Measurements from ENCODE around the gene TCAP. TPM values are rescaled to one million over a fixed set of nuclear protein-coding genes. Genes with fewer than 3 reads are reported as not detected.

The TCAP gene
- polyA plus RNA-seq, 1 donor (not counting 4 experiments of a cell fraction or from before 2014, with no cell fraction given) = 0.20 TPM

DNA sequence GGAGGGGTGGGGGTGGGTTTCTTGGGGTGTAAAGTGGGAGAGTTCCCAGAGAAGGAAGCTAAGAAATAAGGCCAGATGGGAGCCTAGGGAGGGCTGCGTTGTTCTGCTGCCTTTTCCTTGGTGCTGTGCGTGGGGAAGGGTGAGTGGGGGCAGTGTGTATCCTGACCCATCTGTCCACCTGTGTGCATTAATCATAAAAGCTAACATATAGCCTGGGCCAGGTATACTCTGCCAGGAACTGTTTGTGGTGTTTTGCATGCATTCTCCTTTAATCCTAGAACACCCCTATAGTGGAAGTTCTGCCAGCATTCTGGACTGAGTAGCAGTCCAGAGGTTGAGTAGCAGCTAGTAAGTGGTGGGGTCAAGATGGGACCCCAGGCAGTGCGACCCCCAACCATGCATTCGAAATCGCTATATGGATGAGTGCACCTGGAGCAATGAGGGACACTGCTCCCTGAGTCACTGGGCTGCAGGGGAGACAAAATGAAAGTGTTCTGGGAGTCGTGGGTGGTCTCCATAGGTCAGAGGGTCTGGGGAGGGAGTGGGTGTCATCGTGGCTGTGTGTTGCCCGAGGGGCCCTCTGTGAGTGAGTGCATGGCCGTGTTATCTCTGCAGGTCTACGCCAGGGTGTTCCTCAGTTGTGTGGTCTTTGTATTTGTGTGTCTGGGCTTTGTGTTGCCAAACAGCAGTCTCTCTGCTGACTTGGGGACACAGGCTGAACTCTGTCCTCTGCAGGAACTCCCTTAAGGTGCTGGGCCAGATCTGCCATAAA lies 36.0 kb downstream of the TCAP start:
- Histone ChIP-seq H3K36me3 (ENCODE audit: control insufficient read depth in 2 of 2, extremely low read depth in 1 of 2, insufficient read depth in 2 of 2, low read length in 2 of 2) (no peaks in the 10 kb centered on the region), H3K4me1 (ENCODE audit: control insufficient read depth, extremely low read depth, insufficient read depth, low read length) (peaks cover 31% of the 10 kb centered on the region), H3K79me2 (ENCODE audit: control insufficient read depth, insufficient read depth, low read length) (peaks cover 22% of the 10 kb centered on the region), H3K27ac (ENCODE audit: control insufficient read depth, insufficient read depth, low read length) (no peak overlapping the region), H4K20me1 (ENCODE audit: control insufficient read depth, extremely low read depth, insufficient read depth, low read length) (no peaks in the 10 kb centered on the region), H3K9me3 (ENCODE audit: control insufficient read depth, low read depth, low read length) (no peaks in the 10 kb centered on the region), H3K27me3 (ENCODE audit: control insufficient read depth, extremely low read depth, insufficient read depth, low read length) (no peaks in the 10 kb centered on the region), H2AFZ (ENCODE audit: control insufficient read depth, low read length) (no peak overlapping the region), H3K9me1 (ENCODE audit: control insufficient read depth, extremely low read depth, insufficient read depth, low read length) (peaks cover 4% of the 10 kb centered on the region), H3K9ac (ENCODE audit: control insufficient read depth, extremely low read depth, insufficient read depth, low read length) (no peak overlapping the region), H3K4me2 (ENCODE audit: control insufficient read depth, extremely low read depth, insufficient read depth, low read depth, low read length) (peak overlapping the region; percentile 80), H3K4me3 (ENCODE audit: control insufficient read depth in 2 of 3, extremely low read depth in 1 of 3, insufficient read depth in 2 of 3, low read depth in 1 of 3, low read length in 3 of 3) (peak overlapping the region; percentile 79 to 90 (median 87))
- FAIRE-seq (peak; percentile 17), DNase-seq (ENCODE audit: low read depth, low spot score) (no peak)
- dilution Hi-C loops (cut with MboI; ENCODE audit: extremely low pct_ligation_motif_present, low sequenced_read_pairs) = no loop called here
- TF ChIP-seq EZH2 (IDR thresholded peaks at IDR 0.05; ENCODE audit: low read length) = no peak
- TF ChIP-seq, protein P1, sequence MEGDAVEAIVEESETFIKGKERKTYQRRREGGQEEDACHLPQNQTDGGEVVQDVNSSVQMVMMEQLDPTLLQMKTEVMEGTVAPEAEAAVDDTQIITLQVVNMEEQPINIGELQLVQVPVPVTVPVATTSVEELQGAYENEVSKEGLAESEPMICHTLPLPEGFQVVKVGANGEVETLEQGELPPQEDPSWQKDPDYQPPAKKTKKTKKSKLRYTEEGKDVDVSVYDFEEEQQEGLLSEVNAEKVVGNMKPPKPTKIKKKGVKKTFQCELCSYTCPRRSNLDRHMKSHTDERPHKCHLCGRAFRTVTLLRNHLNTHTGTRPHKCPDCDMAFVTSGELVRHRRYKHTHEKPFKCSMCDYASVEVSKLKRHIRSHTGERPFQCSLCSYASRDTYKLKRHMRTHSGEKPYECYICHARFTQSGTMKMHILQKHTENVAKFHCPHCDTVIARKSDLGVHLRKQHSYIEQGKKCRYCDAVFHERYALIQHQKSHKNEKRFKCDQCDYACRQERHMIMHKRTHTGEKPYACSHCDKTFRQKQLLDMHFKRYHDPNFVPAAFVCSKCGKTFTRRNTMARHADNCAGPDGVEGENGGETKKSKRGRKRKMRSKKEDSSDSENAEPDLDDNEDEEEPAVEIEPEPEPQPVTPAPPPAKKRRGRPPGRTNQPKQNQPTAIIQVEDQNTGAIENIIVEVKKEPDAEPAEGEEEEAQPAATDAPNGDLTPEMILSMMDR (optimal IDR thresholded peaks at IDR 0.05 in 1 of 3, IDR thresholded peaks at IDR 0.05 in 1 of 3, conservative IDR thresholded peaks at IDR 0.05 in 1 of 3; ENCODE audit: extremely low read depth in 1 of 3, insufficient read depth in 2 of 3, low read length in 3 of 3) = no peak

- H3K9me1 ChIP-seq (ENCODE audit: control insufficient read depth, extremely low read depth, insufficient read depth, low read length) = peaks cover 4% of the 10 kb centered on the region
- no peak overlapping the region for H3K9ac ChIP-seq (ENCODE audit: control insufficient read depth, extremely low read depth, insufficient read depth, low read length)
- FAIRE-seq (peak; percentile 64), DNase-seq (ENCODE audit: low read depth, low spot score) (no peak)
- H3K27me3 ChIP-seq (ENCODE audit: control insufficient read depth, extremely low read depth, insufficient read depth, low read length) = no peaks in the 10 kb centered on the region
- H4K20me1 ChIP-seq (ENCODE audit: control insufficient read depth, extremely low read depth, insufficient read depth, low read length) = no peaks in the 10 kb centered on the region
- no peaks in the 10 kb centered on the region for H3K36me3 ChIP-seq (ENCODE audit: control insufficient read depth in 2 of 2, extremely low read depth in 1 of 2, insufficient read depth in 2 of 2, low read length in 2 of 2)
- TF ChIP-seq, protein P1 (optimal IDR thresholded peaks at IDR 0.05 in 1 of 3, IDR thresholded peaks at IDR 0.05 in 1 of 3, conservative IDR thresholded peaks at IDR 0.05 in 1 of 3; ENCODE audit: extremely low read depth in 1 of 3, insufficient read depth in 2 of 3, low read length in 3 of 3) = no peak
- no peak for TF ChIP-seq EZH2 (IDR thresholded peaks at IDR 0.05; ENCODE audit: low read length)
- H3K4me3 ChIP-seq (ENCODE audit: control insufficient read depth in 2 of 3, extremely low read depth in 1 of 3, insufficient read depth in 2 of 3, low read depth in 1 of 3, low read length in 3 of 3) = no peak overlapping the region
- H3K4me1 ChIP-seq (ENCODE audit: control insufficient read depth, extremely low read depth, insufficient read depth, low read length) = peaks cover 38% of the 10 kb centered on the region
- H3K79me2 ChIP-seq (ENCODE audit: control insufficient read depth, insufficient read depth, low read length) = peaks cover 22% of the 10 kb centered on the region
- H3K9me3 ChIP-seq (ENCODE audit: control insufficient read depth, low read depth, low read length) = no peaks in the 10 kb centered on the region
- no peak overlapping the region for H3K27ac ChIP-seq (ENCODE audit: control insufficient read depth, insufficient read depth, low read length)
- dilution Hi-C loops (cut with MboI; ENCODE audit: extremely low pct_ligation_motif_present, low sequenced_read_pairs) = no loop called here
- no peak overlapping the region for H2AFZ ChIP-seq (ENCODE audit: control insufficient read depth, low read length)
- H3K4me2 ChIP-seq (ENCODE audit: control insufficient read depth, extremely low read depth, insufficient read depth, low read depth, low read length) = peak overlapping the region; percentile 80
These were observed 36.8 kb downstream of the TCAP start for GRCh38 chr17:39701784-39702422.

All from keratinocyte (primary cell).